Activated T-cell treated with anti-CD3 and anti-CD28 coated beads, Interleukin-2, amount 50 U/mL, for 4 hours (primary cell): ENCODE data around the gene SETD2. TPM values are rescaled to one million over a fixed set of nuclear protein-coding genes. Genes with fewer than 3 reads are reported as not detected.
"Not testable (repeated sequence)": the region's sequence is repeated elsewhere in the genome, so short reads cannot be mapped to it uniquely, and the experiment has no call there.

Source experiments
- ATAC-seq, 2 donors: fragments of 200-7000 bp; cut with Tn5 transposase; one replicate each; pipeline ENCODE4 v1.10.0; 2021
- DNase-seq: peaks from one replicate; pipeline ENCODE4 v3.0.0-alpha.2; 2020
- H3K27me3 Mint-ChIP-seq: one replicate; pipeline ENCODE4 v1.8.0; 2021; ENCODE audit warnings: low read depth, mixed read lengths
- H3K36me3 Mint-ChIP-seq: one replicate; pipeline ENCODE4 v1.8.0; 2022; ENCODE audit warnings: mixed read lengths; ENCODE audit not compliant: insufficient read depth
- H3K4me1 Mint-ChIP-seq: one replicate; pipeline ENCODE4 v1.8.0; 2021; ENCODE audit warnings: low read depth, mixed read lengths
- H3K4me3 Mint-ChIP-seq: one replicate; pipeline ENCODE4 v1.8.0; 2021; ENCODE audit warnings: mild to moderate bottlenecking, moderate library complexity, mixed read lengths
- H3K9me3 Mint-ChIP-seq: one replicate; pipeline ENCODE4 v1.8.0; 2021; ENCODE audit warnings: mixed read lengths
- total RNA-seq, 3 donors: library from RNA; stranded (reverse); gene quantifications; one replicate each; pipeline ENCODE4 v1.2.1, GENCODE V29; 2021

The SETD2 gene
- total RNA-seq, 3 donors from 2014 or later: 28.6 to 31.9 (median 30.1) TPM

- Mint-ChIP-seq H3K4me3 (no peak overlapping the region), H3K9me3 (no peaks in the 10 kb centered on the region), H3K4me1 (peaks cover 57% of the 10 kb centered on the region), H3K27me3 (no peaks in the 10 kb centered on the region), H3K36me3 (peaks cover 4% of the 10 kb centered on the region)
- no peak for DNase-seq
- ATAC-seq: no peak
Observed at GRCh38 chr3:47130557-47130956, 33.4 kb downstream of the SETD2 start.

- DNase-seq (no peak), ATAC-seq (peak in 1 of 2 donors; percentile 28)
- H3K4me1 Mint-ChIP-seq: peaks cover 44% of the 10 kb centered on the region
- no peaks in the 10 kb centered on the region for H3K27me3 Mint-ChIP-seq
- no peaks in the 10 kb centered on the region for H3K9me3 Mint-ChIP-seq
- peaks cover 13% of the 10 kb centered on the region for H3K36me3 Mint-ChIP-seq
- H3K4me3 Mint-ChIP-seq: no peak overlapping the region
Observed at GRCh38 chr3:47128137-47128536, 35.8 kb downstream of the SETD2 start.

- no peaks in the 10 kb centered on the region for H3K9me3 Mint-ChIP-seq
- H3K4me3 Mint-ChIP-seq: no peak overlapping the region
- ATAC-seq (no peak), DNase-seq (no peak)
- H3K36me3 Mint-ChIP-seq: peaks cover 48% of the 10 kb centered on the region
- peaks cover 46% of the 10 kb centered on the region for H3K4me1 Mint-ChIP-seq
- no peaks in the 10 kb centered on the region for H3K27me3 Mint-ChIP-seq
Observed at GRCh38 chr3:47123857-47124256, 40.1 kb downstream of the SETD2 start.

- Mint-ChIP-seq H3K27me3 (no peaks in the 10 kb centered on the region), H3K9me3 (no peaks in the 10 kb centered on the region), H3K4me3 (no peak overlapping the region), H3K4me1 (peaks cover 50% of the 10 kb centered on the region), H3K36me3 (peaks cover 52% of the 10 kb centered on the region)
- DNase-seq (no peak), ATAC-seq (no peak)
Observed at GRCh38 chr3:47121409-47121808, 42.5 kb downstream of the SETD2 start.

- H3K4me1 Mint-ChIP-seq: peaks cover 48% of the 10 kb centered on the region
- H3K9me3 Mint-ChIP-seq: no peaks in the 10 kb centered on the region
- ATAC-seq (no peak), DNase-seq (no peak)
- peaks cover 55% of the 10 kb centered on the region for H3K36me3 Mint-ChIP-seq
- H3K4me3 Mint-ChIP-seq: no peak overlapping the region
- H3K27me3 Mint-ChIP-seq: no peaks in the 10 kb centered on the region
Observed at GRCh38 chr3:47120138-47120537, 43.8 kb downstream of the SETD2 start.

- H3K27me3 Mint-ChIP-seq, ATAC-seq, H3K9me3 Mint-ChIP-seq, H3K4me3 Mint-ChIP-seq, DNase-seq: not testable (repeated sequence)
- peaks cover 50% of the 10 kb centered on the region for H3K4me1 Mint-ChIP-seq
- peaks cover 58% of the 10 kb centered on the region for H3K36me3 Mint-ChIP-seq
Observed at GRCh38 chr3:47119387-47119786, 44.5 kb downstream of the SETD2 start.

- H3K4me1 Mint-ChIP-seq: peaks cover 45% of the 10 kb centered on the region
- H3K9me3 Mint-ChIP-seq: no peaks in the 10 kb centered on the region
- H3K36me3 Mint-ChIP-seq: peaks cover 59% of the 10 kb centered on the region
Observed at GRCh38 chr3:47117807-47118364, 46.0 kb downstream of the SETD2 start.

GRCh38 chr3:47115524-47115923 lies 48.4 kb downstream of the SETD2 start:
- DNase-seq, H3K27me3 Mint-ChIP-seq, H3K4me3 Mint-ChIP-seq, ATAC-seq, H3K9me3 Mint-ChIP-seq: not testable (repeated sequence)
- Mint-ChIP-seq H3K4me1 (peaks cover 29% of the 10 kb centered on the region), H3K36me3 (peaks cover 45% of the 10 kb centered on the region)

More at GRCh38 chr3:47117807-47118364, 46.0 kb downstream of the SETD2 start:
- ATAC-seq (peak; percentile 35 to 46), DNase-seq (no peak)
- Mint-ChIP-seq H3K4me3 (no peak overlapping the region), H3K27me3 (no peaks in the 10 kb centered on the region)

- Mint-ChIP-seq H3K9me3 (no peaks in the 10 kb centered on the region), H3K4me3 (no peak overlapping the region), H3K36me3 (peaks cover 44% of the 10 kb centered on the region), H3K4me1 (peaks cover 16% of the 10 kb centered on the region), H3K27me3 (no peaks in the 10 kb centered on the region)
- DNase-seq (no peak), ATAC-seq (no peak)
Observed at GRCh38 chr3:47113669-47114365, 50.1 kb downstream of the SETD2 start.

- H3K4me3 Mint-ChIP-seq: no peak overlapping the region
- no peak for DNase-seq
- no peaks in the 10 kb centered on the region for H3K27me3 Mint-ChIP-seq
- H3K4me1 Mint-ChIP-seq: peaks cover 15% of the 10 kb centered on the region
- ATAC-seq: no peak
- no peaks in the 10 kb centered on the region for H3K9me3 Mint-ChIP-seq
- H3K36me3 Mint-ChIP-seq: peaks cover 45% of the 10 kb centered on the region
Observed at GRCh38 chr3:47112997-47113396, 50.9 kb downstream of the SETD2 start.

- Mint-ChIP-seq H3K36me3 (peaks cover 40% of the 10 kb centered on the region), H3K4me3 (no peak overlapping the region), H3K4me1 (peaks cover 2% of the 10 kb centered on the region), H3K9me3 (no peaks in the 10 kb centered on the region), H3K27me3 (no peaks in the 10 kb centered on the region)
- ATAC-seq (no peak), DNase-seq (no peak)
Observed at GRCh38 chr3:47109393-47109792, 54.5 kb downstream of the SETD2 start.

GRCh38 chr3:47108546-47108945 lies 55.4 kb downstream of the SETD2 start:
- Mint-ChIP-seq H3K4me1 (peaks cover 3% of the 10 kb centered on the region), H3K4me3 (no peak overlapping the region), H3K36me3 (peaks cover 36% of the 10 kb centered on the region), H3K27me3 (no peaks in the 10 kb centered on the region), H3K9me3 (no peaks in the 10 kb centered on the region)
- ATAC-seq: no peak
- DNase-seq: no peak

- Mint-ChIP-seq H3K27me3 (no peaks in the 10 kb centered on the region), H3K9me3 (no peaks in the 10 kb centered on the region), H3K4me1 (peaks cover 2% of the 10 kb centered on the region), H3K4me3 (no peak overlapping the region), H3K36me3 (peaks cover 26% of the 10 kb centered on the region)
- no peak for ATAC-seq
- DNase-seq: no peak
Observed at GRCh38 chr3:47104259-47104658, 59.7 kb downstream of the SETD2 start.

- Mint-ChIP-seq H3K9me3 (no peaks in the 10 kb centered on the region), H3K27me3 (no peaks in the 10 kb centered on the region), H3K36me3 (peaks cover 24% of the 10 kb centered on the region), H3K4me1 (peaks cover 2% of the 10 kb centered on the region), H3K4me3 (no peak overlapping the region)
- ATAC-seq: no peak
- no peak for DNase-seq
Observed at GRCh38 chr3:47103619-47104018, 60.3 kb downstream of the SETD2 start.

GRCh38 chr3:47102081-47102600 lies 61.8 kb downstream of the SETD2 start:
- H3K36me3 Mint-ChIP-seq: peaks cover 32% of the 10 kb centered on the region
- DNase-seq: no peak
- no peaks in the 10 kb centered on the region for H3K27me3 Mint-ChIP-seq
- ATAC-seq: no peak
- no peak overlapping the region for H3K4me3 Mint-ChIP-seq
- peaks cover 2% of the 10 kb centered on the region for H3K4me1 Mint-ChIP-seq
- no peaks in the 10 kb centered on the region for H3K9me3 Mint-ChIP-seq
